Effector memory CD8-positive, alpha-beta T cell (primary cell): ENCODE measurements around the gene CCDC116.
A peak's percentile ranks its signal among the peaks of the same experiment; 100 is the strongest.

Source experiments
- ATAC-seq: fragments of 150-1000 bp; cut with Tn5 transposase; replicated peaks from 2 replicates; pipeline ENCODE4 v1.10.0; 2021; ENCODE audit warnings: mild to moderate bottlenecking, moderate library complexity
- DNase-seq, 3 experiments: peaks; one replicate each; pipeline ENCODE4 v3.0.0; 2021
- H3K27ac Mint-ChIP-seq, 2 donors: one replicate each; pipeline ENCODE4 v1.8.0; 2022; ENCODE audit warnings: mild to moderate bottlenecking in 2 of 2, mixed read lengths in 2 of 2, moderate library complexity in 2 of 2
- H3K27me3 Mint-ChIP-seq, 2 donors: one replicate each; pipeline ENCODE4 v1.8.0; 2022; ENCODE audit warnings: mixed read lengths in 2 of 2
- H3K36me3 Mint-ChIP-seq: one replicate; pipeline ENCODE4 v1.8.0; 2022; ENCODE audit warnings: mild to moderate bottlenecking, moderate library complexity, mixed read lengths; ENCODE audit not compliant: insufficient read depth
- H3K4me1 Mint-ChIP-seq, 2 donors: one replicate each; pipeline ENCODE4 v1.8.0; 2022; ENCODE audit warnings: low read depth in 2 of 2, mixed read lengths in 2 of 2
- H3K4me3 Mint-ChIP-seq, 2 donors: one replicate each; pipeline ENCODE4 v1.8.0; 2022; ENCODE audit warnings: mild to moderate bottlenecking in 2 of 2, mixed read lengths in 2 of 2, moderate library complexity in 2 of 2
- H3K9me3 Mint-ChIP-seq, 2 donors: one replicate each; pipeline ENCODE4 v1.8.0; 2022; ENCODE audit warnings: mixed read lengths in 2 of 2

The CCDC116 gene

GRCh38 chr22:21621025-21621424, 11.5 kb upstream of the CCDC116 start:
- Mint-ChIP-seq H3K27ac (peak overlapping the region in 1 of 2 donors; percentile 83), H3K36me3 (peaks cover 64% of the 10 kb centered on the region), H3K9me3 (no peaks in the 10 kb centered on the region), H3K4me1 (peaks cover 25 to 36% of the 10 kb centered on the region in 2 donors), H3K4me3 (no peak overlapping the region), H3K27me3 (no peaks in the 10 kb centered on the region)
- DNase-seq (no peak), ATAC-seq (no peak)

GRCh38 chr22:21622011-21622918, 10.3 kb upstream of the CCDC116 start:
- DNase-seq (no peak), ATAC-seq (no peak)
- H3K4me3 Mint-ChIP-seq = no peak overlapping the region
- peaks cover 60% of the 10 kb centered on the region for H3K36me3 Mint-ChIP-seq
- peak overlapping the region; percentile 46 to 62 for H3K27ac Mint-ChIP-seq
- no peaks in the 10 kb centered on the region for H3K27me3 Mint-ChIP-seq
- H3K4me1 Mint-ChIP-seq = peaks cover 33 to 41% of the 10 kb centered on the region in 2 donors
- no peaks in the 10 kb centered on the region for H3K9me3 Mint-ChIP-seq

GRCh38 chr22:21622919-21623647, 9.5 kb upstream of the CCDC116 start:
- no peaks in the 10 kb centered on the region for H3K27me3 Mint-ChIP-seq
- peak overlapping the region; percentile 31 to 62 for H3K27ac Mint-ChIP-seq
- H3K4me1 Mint-ChIP-seq = peaks cover 39 to 43% of the 10 kb centered on the region in 2 donors
- ATAC-seq (no peak), DNase-seq (no peak)
- H3K9me3 Mint-ChIP-seq = no peaks in the 10 kb centered on the region
- peaks cover 61% of the 10 kb centered on the region for H3K36me3 Mint-ChIP-seq
- H3K4me3 Mint-ChIP-seq = no peak overlapping the region

GRCh38 chr22:21623648-21623970, 9.0 kb upstream of the CCDC116 start:
- Mint-ChIP-seq H3K9me3 (no peaks in the 10 kb centered on the region), H3K27me3 (no peaks in the 10 kb centered on the region), H3K4me1 (peaks cover 42 to 46% of the 10 kb centered on the region in 2 donors), H3K27ac (peak overlapping the region; percentile 31 to 42), H3K4me3 (peak overlapping the region in 1 of 2 donors; percentile 25), H3K36me3 (peaks cover 64% of the 10 kb centered on the region)
- DNase-seq = no peak
- ATAC-seq = no peak

- Mint-ChIP-seq H3K9me3 (no peaks in the 10 kb centered on the region), H3K27me3 (no peaks in the 10 kb centered on the region), H3K27ac (peak overlapping the region; percentile 31 to 42), H3K36me3 (peaks cover 68% of the 10 kb centered on the region), H3K4me3 (peak overlapping the region in 1 of 2 donors; percentile 25), H3K4me1 (peaks cover 45% of the 10 kb centered on the region in 2 donors)
- DNase-seq = peak in 2 of 3 experiments; percentile 24 to 34
- ATAC-seq = no peak
Observed at GRCh38 chr22:21624120-21624879, 8.3 kb upstream of the CCDC116 start.

GRCh38 chr22:21624880-21625791, 7.4 kb upstream of the CCDC116 start:
- Mint-ChIP-seq H3K4me3 (no peak overlapping the region), H3K4me1 (peaks cover 39 to 42% of the 10 kb centered on the region in 2 donors), H3K36me3 (peaks cover 65% of the 10 kb centered on the region), H3K27me3 (no peaks in the 10 kb centered on the region), H3K9me3 (no peaks in the 10 kb centered on the region), H3K27ac (peak overlapping the region; percentile 42 to 83)
- ATAC-seq = no peak
- no peak for DNase-seq

- H3K27me3 Mint-ChIP-seq = no peaks in the 10 kb centered on the region
- no peak for DNase-seq
- ATAC-seq = no peak
- peaks cover 67% of the 10 kb centered on the region for H3K36me3 Mint-ChIP-seq
- peak overlapping the region; percentile 48 to 54 for H3K4me3 Mint-ChIP-seq
- peak overlapping the region; percentile 42 to 83 for H3K27ac Mint-ChIP-seq
- H3K9me3 Mint-ChIP-seq = no peaks in the 10 kb centered on the region
- peaks cover 37 to 38% of the 10 kb centered on the region in 2 donors for H3K4me1 Mint-ChIP-seq
Observed at GRCh38 chr22:21626073-21626734, 6.4 kb upstream of the CCDC116 start.

GRCh38 chr22:21626735-21627469, 5.7 kb upstream of the CCDC116 start:
- H3K4me3 Mint-ChIP-seq = peak overlapping the region; percentile 54 to 91
- H3K27me3 Mint-ChIP-seq = no peaks in the 10 kb centered on the region
- H3K4me1 Mint-ChIP-seq = peaks cover 38 to 39% of the 10 kb centered on the region in 2 donors
- DNase-seq = no peak
- H3K9me3 Mint-ChIP-seq = no peaks in the 10 kb centered on the region
- ATAC-seq = no peak
- peak overlapping the region; percentile 42 to 83 for H3K27ac Mint-ChIP-seq
- H3K36me3 Mint-ChIP-seq = peaks cover 65% of the 10 kb centered on the region

- Mint-ChIP-seq H3K4me3 (peak overlapping the region; percentile 89 to 91), H3K27me3 (no peaks in the 10 kb centered on the region), H3K9me3 (no peaks in the 10 kb centered on the region), H3K27ac (peak overlapping the region; percentile 85 to 91), H3K4me1 (peaks cover 33 to 39% of the 10 kb centered on the region in 2 donors), H3K36me3 (peaks cover 47% of the 10 kb centered on the region)
- no peak for DNase-seq
- ATAC-seq = peak; percentile 16
Observed at GRCh38 chr22:21628386-21629254, 3.9 kb upstream of the CCDC116 start.

GRCh38 chr22:21629255-21630149, 3.1 kb upstream of the CCDC116 start, which contains the start of gene YDJC:
YDJC (minus strand) TSS chr22:21630022; CDS start chr22:21630014, 8 bp downstream.
- peaks cover 33 to 34% of the 10 kb centered on the region in 2 donors for H3K4me1 Mint-ChIP-seq
- ATAC-seq (peak; percentile 82), DNase-seq (peak; percentile 94 to 95 (median 94))
- no peaks in the 10 kb centered on the region for H3K27me3 Mint-ChIP-seq
- H3K36me3 Mint-ChIP-seq = peaks cover 41% of the 10 kb centered on the region
- H3K9me3 Mint-ChIP-seq = no peaks in the 10 kb centered on the region
- peak within 1 kb of the TSS; percentile 85 to 91 for H3K27ac Mint-ChIP-seq
- H3K4me3 Mint-ChIP-seq = peak within 1 kb of the TSS; percentile 89 to 91
